Astrocyte (in vitro differentiated cells and primary cell): Measurements from ENCODE around the gene SV2A. TPM values are rescaled to one million over a fixed set of nuclear protein-coding genes. Genes with fewer than 3 reads are reported as not detected.

Source experiments
- DNase-seq: peaks from one replicate; pipeline ENCODE4 v3.0.0-alpha.2; 2010; ENCODE audit warnings: low read depth
- FAIRE-seq: peaks from 2 replicates; lab custom pipeline; 2011; peaks lifted over from hg19 to GRCh38; lab: Jason Lieb, UNC
- H2AFZ ChIP-seq: 2 replicates; pipeline ENCODE4 v1.6.0; 2012; ENCODE audit warnings: low read depth, low read length, inconsistent platforms
- H3K27ac ChIP-seq: 2 replicates; pipeline ENCODE4 v1.5.1; 2011; ENCODE audit warnings: low read depth, low read length, inconsistent platforms
- H3K27me3 ChIP-seq: 2 replicates; pipeline ENCODE4 v1.6.0; 2011; ENCODE audit warnings: low read length, inconsistent platforms; ENCODE audit not compliant: insufficient read depth
- H3K36me3 ChIP-seq: 2 replicates; pipeline ENCODE4 v1.5.1; 2011; ENCODE audit warnings: low read length, inconsistent platforms; ENCODE audit not compliant: insufficient read depth
- H3K4me1 ChIP-seq: 2 replicates; pipeline ENCODE4 v1.5.1; 2011; ENCODE audit warnings: low read length, inconsistent platforms; ENCODE audit not compliant: insufficient read depth
- H3K4me2 ChIP-seq: 2 replicates; pipeline ENCODE4 v1.6.0; 2012; ENCODE audit warnings: low read length, inconsistent platforms
- H3K4me3 ChIP-seq: 2 replicates; pipeline ENCODE4 v1.5.1; 2011; ENCODE audit warnings: low read depth, mild to moderate bottlenecking, low read length, inconsistent platforms; ENCODE audit not compliant: insufficient read depth
- H3K79me2 ChIP-seq: 2 replicates; pipeline ENCODE4 v1.6.0; 2012; ENCODE audit warnings: mild to moderate bottlenecking, low read length, inconsistent platforms; ENCODE audit not compliant: insufficient read depth
- H3K9ac ChIP-seq: 2 replicates; pipeline ENCODE4 v1.6.0; 2012; ENCODE audit warnings: mild to moderate bottlenecking, low read length, inconsistent platforms
- H3K9me3 ChIP-seq: 2 replicates; pipeline ENCODE4 v1.5.1; 2012; ENCODE audit warnings: low read depth, mild to moderate bottlenecking, low read length, inconsistent platforms; ENCODE audit not compliant: insufficient read depth
- H4K20me1 ChIP-seq: 2 replicates; pipeline ENCODE4 v1.6.0; 2012; ENCODE audit warnings: low read length, inconsistent platforms; ENCODE audit not compliant: insufficient read depth
- H3K27ac Mint-ChIP-seq: one replicate; pipeline ENCODE4 v1.8.0; 2021; ENCODE audit warnings: mild to moderate bottlenecking, mixed read lengths; ENCODE audit not compliant: unreplicated experiment
- H3K27me3 Mint-ChIP-seq: one replicate; pipeline ENCODE4 v1.8.0; 2021; ENCODE audit warnings: low read depth, mixed read lengths; ENCODE audit not compliant: unreplicated experiment
- H3K36me3 Mint-ChIP-seq: one replicate; pipeline ENCODE4 v1.8.0; 2021; ENCODE audit warnings: low read depth, mixed read lengths; ENCODE audit not compliant: unreplicated experiment
- H3K4me1 Mint-ChIP-seq: one replicate; pipeline ENCODE4 v1.8.0; 2021; ENCODE audit warnings: low read depth, mixed read lengths; ENCODE audit not compliant: unreplicated experiment
- H3K4me3 Mint-ChIP-seq: one replicate; pipeline ENCODE4 v1.8.0; 2021; ENCODE audit warnings: mild to moderate bottlenecking, moderate library complexity, mixed read lengths; ENCODE audit not compliant: unreplicated experiment
- H3K9me3 Mint-ChIP-seq: one replicate; pipeline ENCODE4 v1.8.0; 2021; ENCODE audit warnings: mild to moderate bottlenecking, mixed read lengths; ENCODE audit not compliant: unreplicated experiment
- EZH2 ChIP-seq: IDR thresholded peaks from 2 replicates; pipeline ENCODE4 v1.6.1; 2012; ENCODE audit warnings: mild to moderate bottlenecking, low read length, inconsistent platforms; ENCODE audit not compliant: insufficient read depth
- total RNA-seq: library from RNA; stranded (reverse); gene quantifications from 2 replicates; pipeline ENCODE4 v1.2.1, GENCODE V29; 2021
- TF ChIP-seq, protein P1 (sequence below): IDR thresholded peaks from 2 replicates; pipeline ENCODE4 v1.5.1; 2011; ENCODE audit warnings: low read depth, mild to moderate bottlenecking, inconsistent platforms, low read length, moderate library complexity; ENCODE audit not compliant: insufficient read depth

The SV2A gene
- total RNA-seq, 1 donor from 2014 or later, result 6.8 TPM

- no peaks in the 10 kb centered on the region for H3K9me3 Mint-ChIP-seq
Observed at GRCh38 chr1:149899460-149900284, 18.0 kb downstream of the SV2A start, which contains the start of gene BOLA1. Gene BOLA1, plus strand, starts transcription at chr1:149899568. Its CDS starts 492 bp downstream, at chr1:149900060.

GRCh38 chr1:149896575-149896974, 21.1 kb downstream of the SV2A start:
- Histone ChIP-seq H3K4me3 (no peak overlapping the region), H3K9ac (no peak overlapping the region), H3K36me3 (no peaks in the 10 kb centered on the region), H2AFZ (no peak overlapping the region), H3K9me3 (no peaks in the 10 kb centered on the region), H3K27me3 (no peaks in the 10 kb centered on the region), H3K79me2 (no peaks in the 10 kb centered on the region), H4K20me1 (no peaks in the 10 kb centered on the region), H3K4me1 (peaks cover 11% of the 10 kb centered on the region), H3K4me2 (no peak overlapping the region), H3K27ac (no peak overlapping the region)
- H3K9me3 Mint-ChIP-seq, result no peaks in the 10 kb centered on the region
- no peak overlapping the region for H3K27ac Mint-ChIP-seq
- no peak for DNase-seq
- no peak for FAIRE-seq
- TF ChIP-seq, protein P1, sequence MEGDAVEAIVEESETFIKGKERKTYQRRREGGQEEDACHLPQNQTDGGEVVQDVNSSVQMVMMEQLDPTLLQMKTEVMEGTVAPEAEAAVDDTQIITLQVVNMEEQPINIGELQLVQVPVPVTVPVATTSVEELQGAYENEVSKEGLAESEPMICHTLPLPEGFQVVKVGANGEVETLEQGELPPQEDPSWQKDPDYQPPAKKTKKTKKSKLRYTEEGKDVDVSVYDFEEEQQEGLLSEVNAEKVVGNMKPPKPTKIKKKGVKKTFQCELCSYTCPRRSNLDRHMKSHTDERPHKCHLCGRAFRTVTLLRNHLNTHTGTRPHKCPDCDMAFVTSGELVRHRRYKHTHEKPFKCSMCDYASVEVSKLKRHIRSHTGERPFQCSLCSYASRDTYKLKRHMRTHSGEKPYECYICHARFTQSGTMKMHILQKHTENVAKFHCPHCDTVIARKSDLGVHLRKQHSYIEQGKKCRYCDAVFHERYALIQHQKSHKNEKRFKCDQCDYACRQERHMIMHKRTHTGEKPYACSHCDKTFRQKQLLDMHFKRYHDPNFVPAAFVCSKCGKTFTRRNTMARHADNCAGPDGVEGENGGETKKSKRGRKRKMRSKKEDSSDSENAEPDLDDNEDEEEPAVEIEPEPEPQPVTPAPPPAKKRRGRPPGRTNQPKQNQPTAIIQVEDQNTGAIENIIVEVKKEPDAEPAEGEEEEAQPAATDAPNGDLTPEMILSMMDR, result no peak
- no peak for TF ChIP-seq EZH2
- H3K36me3 Mint-ChIP-seq, result peaks cover 7% of the 10 kb centered on the region
- no peak overlapping the region for H3K4me3 Mint-ChIP-seq
- H3K4me1 Mint-ChIP-seq, result peaks cover 2% of the 10 kb centered on the region
- H3K27me3 Mint-ChIP-seq, result no peaks in the 10 kb centered on the region

More at GRCh38 chr1:149899460-149900284, 18.0 kb downstream of the SV2A start, which contains the start of gene BOLA1:
- H3K4me3 ChIP-seq, result peak within 1 kb of the TSS; percentile 63
- no peaks in the 10 kb centered on the region for H3K79me2 ChIP-seq
- H3K27ac Mint-ChIP-seq, result peak within 1 kb of the TSS; percentile 74
- peak within 1 kb of the TSS; percentile 80 for H3K9ac ChIP-seq
- H3K36me3 Mint-ChIP-seq, result peaks cover 7% of the 10 kb centered on the region
- peak within 1 kb of the TSS; percentile 89 for H3K4me3 Mint-ChIP-seq
- no peaks in the 10 kb centered on the region for H3K36me3 ChIP-seq
- no peak for FAIRE-seq
- H2AFZ ChIP-seq, result peak within 1 kb of the TSS; percentile 93
- peaks cover 11% of the 10 kb centered on the region for H3K4me1 ChIP-seq
- no peaks in the 10 kb centered on the region for H3K27me3 ChIP-seq
- H4K20me1 ChIP-seq, result no peaks in the 10 kb centered on the region
- DNase-seq, result peak; percentile 83
- H3K27ac ChIP-seq, result peak within 1 kb of the TSS; percentile 70
- H3K9me3 ChIP-seq, result no peaks in the 10 kb centered on the region
- TF ChIP-seq, protein P1, result no peak
- no peak for TF ChIP-seq EZH2
- H3K4me2 ChIP-seq, result peak within 1 kb of the TSS; percentile 94
- H3K4me1 Mint-ChIP-seq, result peaks cover 2% of the 10 kb centered on the region
- H3K27me3 Mint-ChIP-seq, result no peaks in the 10 kb centered on the region

DNA sequence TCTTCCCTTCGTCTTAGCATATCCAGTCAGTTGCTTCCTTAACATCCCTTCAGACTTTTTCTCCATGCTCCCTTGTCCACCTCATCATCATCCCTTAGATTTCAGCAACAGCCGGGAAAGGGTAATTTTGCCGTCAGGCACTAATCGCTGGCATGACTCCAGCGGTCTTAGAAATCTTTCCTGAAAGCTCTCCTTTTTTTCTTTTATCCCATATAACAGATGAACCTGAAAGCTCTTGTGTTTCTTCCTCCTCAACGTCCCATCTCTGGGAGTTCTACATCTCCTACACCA, 28.7 kb downstream of the SV2A start:
- FAIRE-seq (no peak), DNase-seq (no peak)
- no peaks in the 10 kb centered on the region for H3K27me3 Mint-ChIP-seq

More for the DNA sequence above, 28.7 kb downstream of the SV2A start:
- Mint-ChIP-seq H3K36me3 (no peaks in the 10 kb centered on the region), H3K4me3 (no peak overlapping the region), H3K4me1 (no peaks in the 10 kb centered on the region), H3K27ac (no peak overlapping the region), H3K9me3 (no peaks in the 10 kb centered on the region)
- no peak for TF ChIP-seq EZH2
- TF ChIP-seq, protein P1, result no peak
- Histone ChIP-seq H4K20me1 (peaks cover 16% of the 10 kb centered on the region), H3K4me2 (peak overlapping the region; percentile 93), H3K27ac (peak overlapping the region; percentile 95), H2AFZ (peak overlapping the region; percentile 70), H3K4me1 (peaks cover 10% of the 10 kb centered on the region), H3K9ac (peak overlapping the region; percentile 97), H3K4me3 (peak overlapping the region; percentile 82), H3K9me3 (no peaks in the 10 kb centered on the region), H3K36me3 (no peaks in the 10 kb centered on the region), H3K79me2 (peaks cover 11% of the 10 kb centered on the region), H3K27me3 (no peaks in the 10 kb centered on the region)
